NCI-H2081 treated with DMSO at 0.1 percent for 48 hours (cell line): ENCODE data around the gene BRD8.
"Not testable (repeated sequence)": the region's sequence is repeated elsewhere in the genome, so short reads cannot be mapped to it uniquely, and the experiment has no call there.

Experiments
- DNase-seq: peaks from one replicate; lab custom pipeline; 2025; lab: John Stamatoyannopoulos, UW

Gene BRD8, protein sequence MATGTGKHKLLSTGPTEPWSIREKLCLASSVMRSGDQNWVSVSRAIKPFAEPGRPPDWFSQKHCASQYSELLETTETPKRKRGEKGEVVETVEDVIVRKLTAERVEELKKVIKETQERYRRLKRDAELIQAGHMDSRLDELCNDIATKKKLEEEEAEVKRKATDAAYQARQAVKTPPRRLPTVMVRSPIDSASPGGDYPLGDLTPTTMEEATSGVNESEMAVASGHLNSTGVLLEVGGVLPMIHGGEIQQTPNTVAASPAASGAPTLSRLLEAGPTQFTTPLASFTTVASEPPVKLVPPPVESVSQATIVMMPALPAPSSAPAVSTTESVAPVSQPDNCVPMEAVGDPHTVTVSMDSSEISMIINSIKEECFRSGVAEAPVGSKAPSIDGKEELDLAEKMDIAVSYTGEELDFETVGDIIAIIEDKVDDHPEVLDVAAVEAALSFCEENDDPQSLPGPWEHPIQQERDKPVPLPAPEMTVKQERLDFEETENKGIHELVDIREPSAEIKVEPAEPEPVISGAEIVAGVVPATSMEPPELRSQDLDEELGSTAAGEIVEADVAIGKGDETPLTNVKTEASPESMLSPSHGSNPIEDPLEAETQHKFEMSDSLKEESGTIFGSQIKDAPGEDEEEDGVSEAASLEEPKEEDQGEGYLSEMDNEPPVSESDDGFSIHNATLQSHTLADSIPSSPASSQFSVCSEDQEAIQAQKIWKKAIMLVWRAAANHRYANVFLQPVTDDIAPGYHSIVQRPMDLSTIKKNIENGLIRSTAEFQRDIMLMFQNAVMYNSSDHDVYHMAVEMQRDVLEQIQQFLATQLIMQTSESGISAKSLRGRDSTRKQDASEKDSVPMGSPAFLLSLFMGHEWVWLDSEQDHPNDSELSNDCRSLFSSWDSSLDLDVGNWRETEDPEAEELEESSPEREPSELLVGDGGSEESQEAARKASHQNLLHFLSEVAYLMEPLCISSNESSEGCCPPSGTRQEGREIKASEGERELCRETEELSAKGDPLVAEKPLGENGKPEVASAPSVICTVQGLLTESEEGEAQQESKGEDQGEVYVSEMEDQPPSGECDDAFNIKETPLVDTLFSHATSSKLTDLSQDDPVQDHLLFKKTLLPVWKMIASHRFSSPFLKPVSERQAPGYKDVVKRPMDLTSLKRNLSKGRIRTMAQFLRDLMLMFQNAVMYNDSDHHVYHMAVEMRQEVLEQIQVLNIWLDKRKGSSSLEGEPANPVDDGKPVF

DNA sequence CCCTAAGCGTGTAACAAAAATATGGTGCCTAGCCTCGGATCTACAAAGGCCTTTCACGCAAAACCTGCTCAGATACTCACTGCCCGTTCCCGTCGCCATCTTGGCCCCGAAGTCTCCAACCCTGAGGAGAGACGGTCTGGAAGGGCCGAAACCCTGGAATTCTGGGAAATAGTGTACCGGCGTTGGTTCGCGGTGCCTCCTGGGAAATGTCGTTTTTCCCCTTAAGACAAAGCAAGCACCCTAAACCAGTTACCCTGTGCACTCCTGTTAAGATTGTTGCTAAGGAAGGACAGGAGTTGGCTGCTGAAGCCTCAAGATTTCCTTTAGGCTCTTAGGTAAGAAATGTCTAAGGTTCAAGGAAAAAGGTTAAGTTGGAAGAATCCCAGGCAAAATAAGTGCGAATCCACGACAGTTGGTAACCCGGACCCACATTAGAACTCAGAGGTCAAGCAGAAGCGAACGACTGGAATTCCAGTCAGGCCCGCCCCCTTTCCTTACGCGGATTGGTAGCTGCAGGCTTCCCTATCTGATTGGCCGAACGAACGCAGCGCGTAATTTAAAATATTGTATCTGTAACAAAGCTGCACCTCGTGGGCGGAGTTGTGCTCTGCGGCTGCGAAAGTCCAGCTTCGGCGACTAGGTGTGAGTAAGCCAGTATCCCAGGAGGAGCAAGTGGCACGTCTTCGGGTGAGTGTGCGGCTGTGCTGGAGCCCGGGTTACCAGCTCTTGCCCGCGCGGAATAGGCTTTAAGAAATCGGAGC is at the start of gene BRD8, which contains the start of gene KIF20A:
Gene BRD8, minus strand, starts transcription at position 115 of the 761 bp plus-strand sequence. Its CDS starts 16 bp downstream, at position 99.
Gene KIF20A, plus strand, starts transcription at position 597 of the 761 bp plus-strand sequence. CDS start 569 bp downstream, outside the sequence.
- DNase-seq = peak; percentile 88

DNA sequence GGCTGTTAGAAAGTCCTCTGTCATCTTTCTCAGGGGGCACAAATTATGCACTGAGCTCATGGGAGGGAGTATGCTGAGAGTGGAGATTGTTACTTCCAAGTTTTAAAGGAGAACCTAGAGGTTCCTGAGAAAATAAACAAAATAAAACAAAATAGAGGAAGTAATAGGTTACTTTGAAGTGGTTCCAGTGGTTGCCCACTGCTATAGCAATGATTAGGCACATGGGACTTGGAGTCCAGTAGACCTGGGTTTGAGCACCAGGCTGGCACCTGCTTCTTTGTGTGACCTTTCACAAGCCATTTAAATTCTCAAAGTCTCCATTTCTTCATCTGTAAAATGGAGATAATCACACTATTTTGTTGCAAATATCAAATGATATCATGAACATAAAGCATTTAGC is 48.5 kb upstream of the BRD8 start:
- DNase-seq = no peak

DNA sequence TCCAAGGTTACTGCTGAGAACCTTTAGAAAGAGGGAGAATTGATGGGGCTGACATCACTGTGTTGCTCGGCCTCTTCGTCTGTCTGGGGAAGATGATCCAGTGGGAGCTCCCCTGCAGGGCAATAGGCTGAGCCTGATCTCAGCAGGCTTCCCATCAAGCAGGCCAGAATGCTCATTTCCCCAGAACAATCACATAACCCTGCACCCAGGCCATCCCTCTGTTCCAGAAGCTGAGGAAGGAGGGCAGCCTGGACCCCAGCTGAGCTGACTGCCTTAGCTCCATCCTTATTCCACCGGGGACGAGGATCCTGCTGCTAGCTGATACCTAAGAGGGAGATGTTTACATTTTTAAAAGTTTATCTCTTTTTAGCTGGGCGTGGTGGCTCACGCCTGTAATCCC is 46.3 kb upstream of the BRD8 start:
- DNase-seq = no peak

DNA sequence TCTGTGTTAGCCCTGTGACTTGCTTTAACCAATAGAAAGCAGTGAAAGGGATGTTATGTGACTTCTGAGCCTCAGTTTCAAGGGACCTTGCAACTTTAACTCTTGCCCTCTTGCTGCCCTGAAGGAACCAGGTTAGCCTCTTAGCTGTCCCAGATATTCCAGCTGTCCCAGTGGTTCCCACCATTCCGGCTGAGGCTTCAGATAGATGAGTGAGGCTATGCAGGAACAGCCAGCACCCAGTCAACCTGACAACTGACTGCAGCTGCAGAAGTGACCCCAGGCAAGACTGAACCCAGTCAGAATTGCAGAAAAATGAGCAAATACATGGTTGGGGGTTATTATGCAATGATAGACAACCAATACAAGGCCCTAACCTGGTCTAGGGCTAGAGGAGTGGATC is 45.1 kb upstream of the BRD8 start:
- DNase-seq = no peak

DNA sequence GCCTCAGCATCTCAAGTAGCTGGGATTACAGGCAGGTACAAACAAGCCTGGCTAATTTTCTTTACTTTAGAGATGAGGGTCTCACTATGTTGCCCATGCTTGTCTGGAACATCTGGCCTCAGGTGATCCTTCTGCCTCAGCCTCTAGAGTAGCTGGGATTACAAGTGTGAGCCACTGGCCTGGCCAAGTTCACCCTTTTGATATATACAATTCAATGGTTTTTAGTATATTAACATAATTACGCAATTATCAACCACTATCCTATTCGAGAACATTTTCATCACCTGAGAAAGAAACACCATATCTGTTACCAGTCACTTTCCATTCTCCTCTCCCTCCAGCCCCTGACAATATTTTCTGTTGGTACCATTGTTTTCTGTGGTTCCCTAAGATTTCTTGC is 38.4 kb upstream of the BRD8 start:
- no peak for DNase-seq

DNA sequence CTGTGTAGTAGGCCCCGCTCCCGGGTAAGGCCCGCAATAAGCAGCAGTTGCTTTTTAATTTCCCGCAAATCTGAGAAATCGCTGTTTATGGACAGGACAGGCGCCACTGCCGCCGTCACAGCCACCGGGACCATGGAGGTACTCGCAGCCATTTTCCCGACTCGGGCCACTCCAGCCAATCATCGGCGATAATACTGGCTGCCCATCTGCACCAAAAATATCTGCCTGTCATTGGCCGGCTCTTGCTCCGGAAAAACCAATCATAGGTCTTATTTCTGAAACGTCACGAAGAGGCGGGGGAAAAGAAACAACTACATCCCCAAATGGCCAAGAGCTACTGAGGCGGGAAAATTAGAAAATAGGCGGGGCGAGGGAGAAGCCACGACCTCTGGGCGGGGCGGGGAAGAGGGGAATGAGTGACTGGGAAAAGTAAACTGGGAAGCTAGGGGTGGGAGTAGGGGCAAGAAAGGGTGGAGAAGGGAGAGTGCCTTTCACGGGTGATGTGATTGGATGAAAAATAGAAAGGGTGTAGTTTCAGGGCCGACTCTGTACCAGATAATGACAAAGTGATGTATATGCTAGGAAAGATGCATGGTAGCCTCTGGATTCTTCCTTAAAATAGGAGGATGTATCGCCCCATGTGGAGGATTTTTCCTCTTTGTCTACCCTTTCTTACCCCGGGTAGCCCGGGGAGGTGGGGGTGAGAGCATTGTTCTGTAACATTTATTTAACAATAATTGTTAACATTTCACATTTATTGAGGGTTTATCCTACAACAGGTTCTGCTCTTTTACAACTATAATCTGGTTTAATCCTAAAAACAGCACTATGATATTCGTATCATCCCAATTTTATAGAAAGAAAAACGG is 35.0 kb upstream of the BRD8 start, which contains the start of gene CDC23:
Gene CDC23, minus strand, starts transcription at position 163 of the 869 bp plus-strand sequence. Its CDS starts 11 bp downstream, at position 152.
- DNase-seq = peak; percentile 92

DNA sequence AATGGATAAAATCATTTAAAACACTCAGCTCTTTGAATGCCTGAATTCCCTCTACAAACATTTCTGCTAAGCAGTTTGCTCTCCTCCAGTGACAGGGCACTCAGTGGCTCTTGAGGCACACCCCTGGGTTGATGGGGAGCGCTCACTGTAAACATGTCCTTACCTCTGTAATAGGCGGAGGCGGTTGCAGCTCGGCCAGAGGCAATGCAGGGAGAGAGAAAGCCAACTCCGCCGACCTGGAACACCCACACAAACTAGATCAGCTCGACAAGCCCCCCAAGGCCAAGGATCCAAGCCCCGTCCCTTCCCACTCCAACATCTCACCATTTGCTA is 34.4 kb upstream of the BRD8 start:
- DNase-seq = no peak

DNA sequence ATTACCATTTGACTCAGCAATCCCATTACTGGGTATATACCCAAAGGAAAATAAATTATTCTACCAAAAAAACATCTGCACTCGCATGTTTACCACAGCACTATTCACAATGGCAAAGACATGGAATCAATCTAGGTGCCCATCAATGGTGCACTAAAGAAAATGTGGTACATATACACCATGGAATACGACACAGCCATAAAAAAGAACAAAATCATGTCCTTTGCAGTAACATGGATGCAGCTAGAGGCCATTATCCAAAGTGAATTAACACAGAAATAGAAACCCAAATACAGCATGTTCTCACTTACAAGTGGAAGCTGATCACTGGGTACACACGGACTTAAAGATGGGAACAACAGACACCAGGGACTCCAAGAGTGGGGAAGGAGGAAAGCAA is 32.6 kb upstream of the BRD8 start:
- DNase-seq = no peak

DNA sequence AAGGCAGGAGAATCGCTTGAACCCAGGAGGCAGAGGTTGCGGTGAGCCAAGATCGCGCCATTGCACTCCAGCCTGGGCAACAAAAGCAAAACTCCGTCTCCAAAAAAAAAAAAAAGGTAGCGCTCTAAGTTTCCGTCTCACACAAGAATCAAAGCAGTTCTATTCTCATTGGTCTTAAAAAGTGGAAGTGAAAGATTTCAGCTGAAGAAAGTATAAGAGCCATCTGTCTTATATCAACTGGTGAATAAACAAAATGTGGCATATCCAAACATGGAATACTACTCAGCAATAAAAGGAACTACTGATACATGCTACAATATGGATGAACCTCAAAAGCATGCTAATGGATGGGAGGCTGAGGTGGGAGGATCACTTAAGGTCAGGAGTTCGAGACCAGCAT is 15.4 kb upstream of the BRD8 start:
- DNase-seq = not testable (repeated sequence)

DNA sequence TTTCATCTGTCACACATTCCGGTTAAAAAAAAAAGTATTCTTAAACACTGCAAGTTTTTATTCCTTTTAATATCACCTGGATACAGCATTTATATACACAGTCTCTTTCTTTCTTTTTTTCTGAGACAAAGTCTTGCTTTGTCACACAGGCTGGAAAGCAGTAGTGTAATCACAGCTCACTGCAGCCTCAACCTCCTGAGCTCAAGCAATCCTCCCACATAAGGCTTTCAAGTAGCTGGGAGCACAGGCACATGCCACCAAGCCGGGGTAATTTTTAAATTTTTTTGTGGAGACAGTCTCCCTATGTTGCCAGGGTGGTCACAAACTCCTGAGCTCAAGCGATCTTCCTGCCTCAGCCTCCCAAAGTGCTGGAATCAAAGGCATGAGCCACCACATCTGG is 14.4 kb upstream of the BRD8 start:
- DNase-seq = no peak

DNA sequence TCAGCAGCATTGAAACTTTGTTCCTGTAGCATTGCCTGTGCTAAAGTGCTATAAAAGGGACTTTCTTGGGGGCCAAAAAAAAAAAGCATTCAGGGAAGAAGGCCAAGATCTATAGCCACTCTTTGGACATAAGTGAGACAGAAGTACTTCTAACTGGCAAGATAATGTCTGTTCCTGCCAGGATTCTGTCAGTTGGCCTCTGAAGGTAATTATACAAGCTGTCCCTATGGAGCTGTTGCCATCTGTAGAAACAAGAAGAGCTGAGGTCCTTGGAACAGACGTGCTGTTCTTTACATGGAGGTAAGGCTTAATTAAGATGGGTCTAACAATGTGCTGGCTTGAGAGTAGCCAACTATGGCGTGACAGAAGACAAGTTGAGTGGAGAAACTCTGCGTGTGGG is 10.2 kb upstream of the BRD8 start:
- no peak for DNase-seq

DNA sequence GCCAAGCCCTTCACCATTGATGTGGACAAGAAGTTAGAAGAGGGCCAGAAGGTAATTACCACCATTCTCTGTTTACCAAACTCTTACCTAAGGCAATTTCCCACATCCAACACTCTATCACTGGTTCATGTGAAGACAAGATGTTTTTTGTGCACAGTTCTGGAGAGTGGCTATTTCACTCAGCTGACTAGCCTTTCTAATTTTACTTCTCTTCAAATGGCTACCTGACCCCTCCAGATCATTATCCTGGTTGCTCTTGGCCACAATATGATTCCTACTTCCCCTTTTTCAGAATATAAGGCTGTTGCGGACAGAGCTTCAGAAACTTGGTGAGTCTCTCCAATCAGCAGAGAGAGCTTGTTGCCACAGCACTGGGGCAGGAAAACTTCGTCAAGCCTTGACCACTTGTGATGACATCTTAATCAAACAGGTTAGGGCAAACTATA is 7.6 kb upstream of the BRD8 start:
- no peak for DNase-seq

DNA sequence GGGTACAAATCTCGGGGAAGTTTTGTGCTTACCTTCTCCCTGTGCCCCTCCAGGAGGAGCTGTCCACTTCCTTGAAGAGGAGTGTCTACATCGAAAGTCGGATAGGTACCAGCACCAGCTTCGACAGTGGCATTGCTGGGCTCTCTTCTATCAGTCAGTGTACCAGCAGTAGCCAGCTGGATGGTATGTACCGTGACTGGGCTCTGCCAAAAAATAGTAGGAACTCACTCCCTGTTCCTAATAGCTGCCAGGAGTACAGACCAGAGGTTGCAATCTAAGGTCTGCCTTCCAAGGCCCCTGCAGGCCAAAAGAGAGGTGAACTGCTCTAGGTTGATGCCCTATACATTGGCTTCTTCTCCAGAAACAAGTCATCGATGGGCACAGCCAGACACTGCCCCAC is 4.4 kb upstream of the BRD8 start:
- no peak for DNase-seq

DNA sequence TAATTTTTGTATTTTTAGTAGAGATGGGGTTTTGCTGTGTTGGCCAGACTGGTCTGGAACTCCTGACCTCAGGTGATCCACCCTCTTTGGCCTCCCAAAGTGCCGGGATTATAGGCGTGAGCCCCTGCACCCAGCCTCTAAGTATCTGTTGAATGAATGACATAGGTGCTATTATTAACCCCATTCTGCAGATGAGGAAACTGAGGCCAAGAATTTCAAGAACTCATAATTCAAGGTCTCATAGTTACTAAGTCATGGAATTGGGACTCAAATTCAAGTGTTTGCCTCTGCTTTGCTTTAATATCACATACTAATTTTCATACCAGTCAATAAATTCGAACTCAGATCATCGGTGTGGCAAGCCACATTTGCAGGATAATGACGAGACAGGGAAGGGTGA is 2.4 kb upstream of the BRD8 start:
- no peak for DNase-seq

DNA sequence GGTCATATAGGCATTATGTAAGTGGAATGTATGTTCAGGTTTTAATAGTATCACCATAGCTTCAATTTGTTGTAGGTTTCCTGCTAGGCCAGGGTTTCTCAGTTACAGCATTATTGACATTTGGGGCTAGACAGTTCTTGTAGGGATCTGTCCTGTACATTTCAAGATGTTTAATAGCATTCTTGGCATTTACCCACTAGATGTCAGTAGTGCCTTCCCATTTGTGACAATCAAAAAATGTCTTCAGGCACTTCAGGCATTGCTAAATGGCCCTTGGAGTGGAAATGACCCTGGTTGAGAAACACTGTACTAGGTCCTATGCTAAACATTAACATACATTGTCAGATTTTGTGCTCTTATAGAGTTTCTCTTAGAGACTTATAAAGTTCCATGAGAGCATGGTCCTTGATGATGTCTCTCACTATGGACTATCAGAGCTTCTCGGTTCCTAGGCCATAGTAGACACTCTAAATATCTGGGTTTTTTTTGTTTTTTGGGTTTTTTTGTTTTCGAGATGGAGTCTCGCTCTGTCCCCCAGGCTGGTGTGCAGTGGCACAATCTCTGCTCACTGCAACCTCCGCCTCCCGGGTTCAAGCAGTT is 1.9 kb upstream of the BRD8 start:
- peak; percentile 20 for DNase-seq

DNA sequence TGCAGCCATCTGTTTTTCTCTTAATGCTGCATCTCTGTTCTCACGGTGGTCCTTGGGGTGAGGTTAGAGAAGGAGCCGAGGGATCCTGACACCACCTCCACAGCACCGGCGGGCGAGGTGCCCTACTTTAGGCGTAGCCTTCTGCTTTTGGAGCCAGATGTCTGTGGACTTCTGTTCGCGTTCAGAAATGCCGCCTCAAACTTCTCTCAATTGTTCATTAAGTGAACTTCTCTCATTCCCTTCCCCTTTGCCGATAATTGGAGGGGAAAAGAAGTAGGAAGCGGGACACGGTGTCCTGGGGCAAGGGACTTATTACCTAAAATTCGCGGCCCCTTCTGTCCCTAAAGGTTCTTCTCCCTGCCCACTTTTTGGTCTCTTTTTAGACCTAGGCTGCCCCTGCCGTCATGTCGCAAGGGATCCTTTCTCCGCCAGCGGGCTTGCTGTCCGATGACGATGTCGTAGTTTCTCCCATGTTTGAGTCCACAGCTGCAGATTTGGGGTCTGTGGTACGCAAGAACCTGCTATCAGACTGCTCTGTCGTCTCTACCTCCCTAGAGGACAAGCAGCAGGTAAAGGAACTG is 937 bp upstream of the BRD8 start:
- DNase-seq = no peak

DNA sequence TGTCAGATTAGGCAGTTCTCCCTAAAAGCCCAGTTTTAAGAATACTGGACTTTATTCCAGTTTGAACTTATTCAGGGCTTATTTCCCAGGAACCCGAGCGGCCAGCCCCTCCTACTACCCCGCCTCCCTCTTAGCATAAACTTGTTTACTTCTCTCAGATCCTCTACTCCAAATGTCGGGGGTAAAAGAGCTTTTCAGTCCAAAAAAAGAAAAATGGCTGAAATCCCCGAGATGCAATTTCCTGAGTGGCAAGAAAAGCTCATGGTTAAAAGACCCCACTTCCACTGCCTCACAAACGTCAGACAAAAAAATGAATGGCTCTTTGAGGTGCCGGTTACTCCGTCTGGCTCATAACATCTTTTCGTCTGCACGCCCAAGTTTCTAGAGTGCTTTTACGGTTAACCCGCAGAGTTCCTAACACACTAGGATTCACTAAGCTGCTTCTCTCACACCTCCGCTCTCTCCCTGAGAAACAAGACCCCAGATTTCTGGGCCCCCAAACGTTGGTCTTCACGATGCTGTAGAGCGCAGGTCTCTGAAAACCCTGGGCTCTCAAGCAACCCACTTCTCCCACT is 402 bp downstream of the BRD8 start:
- no peak for DNase-seq

DNA sequence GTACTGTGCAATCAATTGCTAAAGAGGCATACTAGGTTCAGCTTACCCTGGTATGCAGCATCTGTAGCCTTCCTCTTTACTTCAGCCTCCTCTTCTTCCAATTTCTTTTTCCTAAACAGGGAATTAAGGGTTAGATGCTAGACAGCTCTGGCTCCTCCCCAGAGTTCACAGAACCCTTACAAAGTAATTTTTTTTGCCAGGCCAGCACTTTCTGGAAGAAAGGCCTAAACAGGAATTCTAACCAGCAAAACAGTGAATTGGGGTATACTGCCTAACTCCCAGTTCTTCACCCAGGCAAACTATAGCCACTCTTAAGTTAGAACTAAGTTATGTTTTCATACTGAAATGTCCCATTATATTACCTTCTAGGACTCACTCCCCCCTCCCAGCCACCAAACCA is 8.1 kb downstream of the BRD8 start:
- no peak for DNase-seq

DNA sequence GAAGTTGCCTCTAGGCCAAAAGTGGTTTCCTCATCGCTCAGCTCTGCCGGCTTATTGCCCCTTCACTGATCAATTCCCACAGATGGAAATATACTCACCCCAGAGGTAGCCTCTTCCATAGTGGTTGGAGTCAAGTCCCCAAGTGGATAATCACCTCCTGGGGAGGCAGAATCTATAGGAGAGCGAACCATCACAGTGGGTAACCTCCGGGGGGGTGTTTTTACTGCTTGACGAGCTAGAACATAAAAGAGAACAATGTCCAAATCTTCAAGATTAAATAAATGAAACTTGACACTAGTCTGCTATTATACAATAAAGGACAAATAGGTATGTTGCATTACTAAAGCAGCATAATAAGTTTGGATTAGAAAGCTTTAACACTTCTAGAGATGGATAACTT is 9.3 kb downstream of the BRD8 start:
- DNase-seq = no peak
